Loucy (cell line): ENCODE measurements around the gene TOGARAM1.

Experiments used
- H2AFZ ChIP-seq: fragments of 200-600 bp; sonication (generic); 2 replicates; pipeline ENCODE4 v1.6.0; 2016; ENCODE audit warnings: antibody characterized with exemption, mild to moderate bottlenecking, low read length, moderate library complexity
- H3F3A ChIP-seq: fragments of 200-600 bp; 2 replicates; pipeline ENCODE4 v1.6.0; 2016; ENCODE audit warnings: antibody characterized with exemption, low read depth, mild to moderate bottlenecking
- H3K27me3 ChIP-seq: fragments of 200-600 bp; sonication (generic); 2 replicates; pipeline ENCODE4 v1.6.1; 2014; ENCODE audit warnings: low read length, mild to moderate bottlenecking; ENCODE audit not compliant: insufficient read depth, poor library complexity, severe bottlenecking
- H3K36me3 ChIP-seq: fragments of 200-600 bp; sonication (generic); 2 replicates; pipeline ENCODE4 v1.6.1; 2016; ENCODE audit warnings: low read length; ENCODE audit not compliant: insufficient read depth
- H3K4me1 ChIP-seq: fragments of 200-600 bp; sonication (generic); 2 replicates; pipeline ENCODE4 v1.5.1; 2014; ENCODE audit warnings: low read length, mild to moderate bottlenecking; ENCODE audit not compliant: insufficient read depth, poor library complexity, severe bottlenecking
- H3K4me2 ChIP-seq: fragments of 200-600 bp; sonication (generic); 2 replicates; pipeline ENCODE4 v1.6.0; 2014; ENCODE audit warnings: antibody characterized with exemption, low read length, low read depth, mild to moderate bottlenecking; ENCODE audit not compliant: poor library complexity, severe bottlenecking
- H3K4me3 ChIP-seq: fragments of 200-600 bp; sonication (generic); 2 replicates; pipeline ENCODE4 v1.5.1; 2014; ENCODE audit warnings: low read length, mild to moderate bottlenecking, mixed read lengths; ENCODE audit not compliant: poor library complexity, severe bottlenecking
- H3K79me2 ChIP-seq: fragments of 200-600 bp; sonication (generic); 2 replicates; pipeline ENCODE4 v1.6.1; 2014; ENCODE audit warnings: low read length; ENCODE audit not compliant: insufficient read depth
- H3K9ac ChIP-seq: fragments of 200-600 bp; sonication (generic); 2 replicates; pipeline ENCODE4 v1.6.0; 2014; ENCODE audit warnings: mild to moderate bottlenecking, low read depth, low read length, moderate library complexity; ENCODE audit not compliant: poor library complexity, severe bottlenecking
- H3K9me2 ChIP-seq: fragments of 200-600 bp; sonication (generic); replicated peaks from 2 replicates; pipeline ENCODE4 v1.6.1; 2016; ENCODE audit warnings: low read depth, low read length, mixed read lengths
- H3K9me3 ChIP-seq: fragments of 200-600 bp; sonication (generic); 2 replicates; pipeline ENCODE4 v1.6.1; 2014; ENCODE audit warnings: mild to moderate bottlenecking, antibody characterized with exemption, low read length, low read depth; ENCODE audit not compliant: insufficient read depth
- H4K20me1 ChIP-seq: fragments of 200-600 bp; sonication (generic); 2 replicates; pipeline ENCODE4 v1.6.0; 2014; ENCODE audit warnings: antibody characterized with exemption, low read length, mild to moderate bottlenecking; ENCODE audit not compliant: insufficient read depth, poor library complexity, severe bottlenecking
- CTCF ChIP-seq: fragments of 200-600 bp; sonication (generic); conservative IDR thresholded peaks from 2 replicates; pipeline ENCODE4 v1.5.1; 2014; ENCODE audit warnings: mild to moderate bottlenecking, antibody characterized with exemption, low read length
- EZH2phosphoT487 ChIP-seq: fragments of 200-600 bp; IDR thresholded peaks from 2 replicates; pipeline ENCODE4 v1.6.1; 2018; ENCODE audit warnings: antibody characterized with exemption, mild to moderate bottlenecking, moderate library complexity, borderline replicate concordance

The TOGARAM1 gene

DNA sequence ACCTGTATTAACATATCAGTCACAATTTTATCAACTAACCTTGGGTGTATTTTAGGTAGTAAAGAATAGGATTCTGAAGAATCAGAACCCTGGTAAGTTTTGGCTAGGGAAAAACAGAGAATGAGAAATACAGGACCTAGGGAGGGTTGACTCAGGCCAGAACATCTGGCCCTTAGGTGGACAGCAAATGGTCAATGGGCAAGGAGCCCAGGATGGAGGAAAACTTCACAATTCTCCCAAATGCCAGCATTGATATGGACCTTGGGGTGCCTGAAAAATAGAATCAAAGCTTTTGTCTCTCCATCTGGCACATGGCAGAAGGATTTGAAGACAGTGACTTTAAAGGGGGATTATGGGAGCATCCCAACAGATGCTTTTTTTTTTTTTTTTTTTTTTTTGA, 89.2 kb downstream of the TOGARAM1 start:
- Histone ChIP-seq H3K4me1 (no peaks in the 10 kb centered on the region), H3K4me3 (no peak overlapping the region), H3K79me2 (no peaks in the 10 kb centered on the region), H3K9me3 (no peaks in the 10 kb centered on the region), H3K9ac (no peak overlapping the region), H4K20me1 (no peaks in the 10 kb centered on the region), H3K4me2 (no peak overlapping the region), H3K9me2 (no peaks in the 10 kb centered on the region), H3K27me3 (no peaks in the 10 kb centered on the region), H2AFZ (no peak overlapping the region), H3K36me3 (peaks cover 7% of the 10 kb centered on the region; the same call in 1 of the 2 replicates), H3F3A (no peaks in the 10 kb centered on the region)
- TF ChIP-seq EZH2phosphoT487 (no peak), CTCF (no peak)

- no peaks in the 10 kb centered on the region for H3K9me3 ChIP-seq
- TF ChIP-seq CTCF: no peak
- TF ChIP-seq EZH2phosphoT487: no peak
- H3K4me2 ChIP-seq: no peak overlapping the region
- H3K4me1 ChIP-seq: no peaks in the 10 kb centered on the region
- peaks cover 7% of the 10 kb centered on the region; the same call in 1 of the 2 replicates for H3K36me3 ChIP-seq
- H4K20me1 ChIP-seq: no peaks in the 10 kb centered on the region
- no peaks in the 10 kb centered on the region for H3K9me2 ChIP-seq
- H3K79me2 ChIP-seq: no peaks in the 10 kb centered on the region
- H3F3A ChIP-seq: no peaks in the 10 kb centered on the region
- H3K27me3 ChIP-seq: no peaks in the 10 kb centered on the region
- no peak overlapping the region for H3K4me3 ChIP-seq
- no peak overlapping the region for H3K9ac ChIP-seq
- no peak overlapping the region for H2AFZ ChIP-seq
Observed at GRCh38 chr14:45051896-45052295, 89.9 kb downstream of the TOGARAM1 start.

DNA sequence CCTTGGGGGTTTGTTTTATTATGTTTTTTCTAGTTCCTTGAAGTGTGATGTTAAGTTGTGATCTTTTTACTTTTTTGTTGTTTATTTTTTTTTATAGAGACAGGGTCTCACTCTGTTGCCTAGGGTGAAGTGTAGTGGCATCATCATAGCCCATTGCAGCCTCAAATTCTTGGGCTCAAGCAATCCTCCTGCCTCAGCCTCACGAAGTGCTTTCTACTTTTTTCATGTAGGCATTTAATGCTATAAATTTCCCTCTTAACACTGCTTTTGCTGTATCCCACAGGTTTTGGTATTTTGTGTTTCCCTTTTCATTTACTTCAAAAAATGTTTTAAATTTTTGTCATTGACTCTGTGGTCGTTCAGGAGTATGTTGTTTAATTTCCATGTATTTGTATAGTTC, 95.4 kb downstream of the TOGARAM1 start:
- no peak overlapping the region for H3K9ac ChIP-seq
- H3F3A ChIP-seq: no peaks in the 10 kb centered on the region
- H3K27me3 ChIP-seq: no peaks in the 10 kb centered on the region
- no peaks in the 10 kb centered on the region for H4K20me1 ChIP-seq
- H3K4me2 ChIP-seq: no peak overlapping the region
- H3K4me1 ChIP-seq: no peaks in the 10 kb centered on the region
- no peaks in the 10 kb centered on the region for H3K79me2 ChIP-seq
- H3K9me3 ChIP-seq: no peaks in the 10 kb centered on the region
- H3K36me3 ChIP-seq: peaks cover 7% of the 10 kb centered on the region; the same call in 1 of the 2 replicates
- no peak overlapping the region for H2AFZ ChIP-seq
- H3K4me3 ChIP-seq: no peak overlapping the region
- no peaks in the 10 kb centered on the region for H3K9me2 ChIP-seq
- TF ChIP-seq EZH2phosphoT487 (no peak), CTCF (no peak)
